Amniotic epithelial cell (primary cell): Measurements from ENCODE around the gene MET.

Experiments used
- DNase-seq: peaks from one replicate; pipeline ENCODE4 v3.0.0-alpha.2; 2010; ENCODE audit warnings: low read depth

The MET gene

DNA sequence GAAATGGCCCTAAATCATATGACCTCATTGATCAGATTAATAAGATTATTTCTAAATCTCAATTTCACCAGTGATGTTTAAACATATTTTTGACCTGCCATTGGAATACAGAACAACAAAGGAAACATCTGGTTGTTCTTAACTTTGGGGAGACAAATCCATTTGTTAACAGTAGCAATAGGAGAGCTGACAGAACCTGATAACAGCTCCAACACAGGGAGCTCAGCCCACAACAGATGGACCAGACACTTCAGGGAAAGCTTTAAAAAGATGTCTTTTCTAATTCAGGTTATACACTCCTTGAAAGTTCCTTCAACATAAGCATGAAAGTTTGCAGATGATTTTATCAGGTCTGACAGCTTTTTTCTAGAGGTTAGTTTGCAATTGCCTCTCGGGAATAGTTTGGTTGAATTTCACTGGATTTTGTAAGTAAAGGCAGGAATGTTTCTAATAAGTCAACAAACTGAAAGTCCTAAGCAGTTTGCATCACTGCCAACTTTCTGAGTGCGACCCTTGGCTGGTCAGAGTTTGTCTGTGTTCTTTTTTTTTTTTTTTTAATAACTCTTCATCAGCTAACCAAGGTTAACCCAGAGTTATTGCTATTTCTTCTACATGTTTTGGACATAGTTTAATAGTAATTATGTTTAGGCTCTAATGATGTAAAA lies 6.5 kb upstream of the MET start:
- no peak for DNase-seq

DNA sequence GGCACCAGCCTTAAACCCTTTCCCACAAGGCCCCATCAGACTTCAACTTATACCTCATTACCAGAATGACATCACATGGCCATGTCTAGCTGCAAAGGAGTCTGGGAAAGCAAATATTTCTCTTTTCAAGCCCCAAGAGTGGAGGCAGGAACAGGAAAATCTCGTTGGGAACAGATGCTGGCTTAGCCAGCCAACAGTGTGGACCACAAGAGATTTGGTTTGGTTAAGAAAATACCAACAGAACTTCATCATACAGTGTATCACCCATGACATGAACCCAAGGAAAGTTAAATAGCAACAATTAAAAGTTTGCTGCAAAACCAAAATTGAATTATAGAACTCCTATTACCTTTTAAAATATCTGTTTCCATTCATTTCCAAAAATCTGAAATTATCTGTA lies 2.2 kb upstream of the MET start:
- DNase-seq: peak; percentile 11

DNA sequence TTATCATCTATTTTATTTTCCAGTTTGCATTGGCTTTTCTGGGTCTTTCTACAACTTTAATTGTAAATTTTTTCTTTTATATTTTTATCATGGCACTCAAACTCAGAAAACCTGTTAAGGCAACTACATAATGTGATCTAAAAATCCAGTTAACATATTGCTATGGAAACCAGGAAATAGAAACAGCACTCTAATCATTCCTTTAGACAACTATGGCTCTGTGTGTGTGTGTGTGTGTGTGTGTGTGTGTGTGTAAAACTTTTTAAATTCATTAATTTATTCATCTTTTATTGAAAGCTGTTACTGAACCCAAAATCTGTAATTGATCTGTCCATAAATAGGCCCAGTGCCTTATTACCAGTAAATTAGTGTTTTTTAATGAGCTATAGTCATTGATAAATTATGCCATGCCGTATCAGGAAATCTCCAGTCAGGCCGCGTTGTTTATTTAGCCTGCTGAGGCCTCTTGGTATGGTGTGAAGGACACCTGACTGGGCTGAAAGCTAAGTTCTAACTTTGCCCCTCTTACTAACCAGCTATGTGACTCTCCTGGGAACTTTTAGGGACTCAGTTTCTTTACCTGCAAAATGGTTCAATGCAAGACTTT lies 1.5 kb upstream of the MET start:
- DNase-seq: no peak

- no peak for DNase-seq
Measured at GRCh38 chr7:116671111-116671510, 885 bp upstream of the MET start.

GRCh38 chr7:116672596-116673456 lies 830 bp downstream of the MET start:
- peak; percentile 23 for DNase-seq

DNA sequence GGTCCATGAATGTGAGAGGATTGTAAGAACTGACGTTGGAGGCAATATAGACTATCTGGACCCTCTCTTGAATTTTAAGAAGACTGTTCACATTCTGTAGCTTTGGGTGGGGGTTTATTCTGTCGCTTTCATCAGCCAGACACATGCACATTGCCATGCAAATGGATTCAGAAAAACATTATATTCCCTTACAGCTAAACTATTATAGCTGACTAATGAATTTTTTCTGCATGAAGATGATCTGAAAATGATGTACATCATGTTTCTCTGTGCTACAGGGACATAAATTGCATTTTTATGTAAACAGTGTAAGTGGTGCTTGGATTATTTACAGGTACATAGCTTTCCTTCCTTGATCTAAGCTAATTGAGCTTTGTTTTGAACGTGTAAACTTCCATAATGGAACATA lies 1.5 kb downstream of the MET start:
- no peak for DNase-seq

- DNase-seq: no peak
Measured at GRCh38 chr7:116674508-116675173, 2.6 kb downstream of the MET start.

- DNase-seq: no peak
Measured at GRCh38 chr7:116675812-116676355, 3.9 kb downstream of the MET start.

DNA sequence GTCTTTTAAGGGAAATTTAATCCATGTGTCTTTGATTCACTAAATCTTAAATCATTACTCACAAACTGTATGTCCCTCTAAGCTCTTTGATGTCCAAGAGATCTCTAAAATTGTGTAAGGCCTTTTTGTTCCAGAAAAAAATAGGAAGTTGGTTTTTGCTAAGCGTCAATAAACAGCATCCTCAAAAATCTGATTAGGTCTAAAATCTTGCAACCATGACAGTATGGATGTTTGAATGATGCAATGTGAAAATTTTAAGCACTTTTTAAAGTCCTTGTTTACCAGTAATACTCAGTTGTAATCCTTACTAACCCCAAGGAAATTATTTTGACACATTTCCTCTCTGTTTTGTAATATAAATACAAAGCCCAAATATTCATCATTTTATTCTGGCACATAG lies 6.8 kb downstream of the MET start:
- DNase-seq: no peak

- no peak for DNase-seq
Measured at GRCh38 chr7:116679500-116679899, 7.5 kb downstream of the MET start.

GRCh38 chr7:116683786-116684185 lies 11.8 kb downstream of the MET start:
- DNase-seq: no peak

DNA sequence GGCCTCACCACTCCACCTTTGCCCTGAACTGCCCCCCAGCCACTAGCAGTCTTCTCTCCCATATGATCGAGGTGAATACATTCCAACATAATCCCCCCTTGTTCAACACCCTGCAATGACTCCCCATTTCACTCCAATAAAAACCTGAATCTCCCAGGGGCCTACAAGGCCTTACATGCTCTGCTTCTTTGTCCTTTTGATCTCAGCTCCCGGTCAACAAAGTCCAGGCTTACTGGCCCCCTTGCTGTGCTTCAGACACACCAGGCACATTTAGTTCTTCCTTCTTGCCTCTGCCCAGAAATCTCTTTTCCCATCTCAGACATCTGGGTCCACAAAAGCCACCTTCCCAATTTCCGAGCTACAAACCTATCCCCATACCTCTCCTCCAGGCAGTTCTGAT lies 14.0 kb downstream of the MET start:
- no peak for DNase-seq

- DNase-seq: no peak
Measured at GRCh38 chr7:116686812-116687419, 14.9 kb downstream of the MET start.

DNA sequence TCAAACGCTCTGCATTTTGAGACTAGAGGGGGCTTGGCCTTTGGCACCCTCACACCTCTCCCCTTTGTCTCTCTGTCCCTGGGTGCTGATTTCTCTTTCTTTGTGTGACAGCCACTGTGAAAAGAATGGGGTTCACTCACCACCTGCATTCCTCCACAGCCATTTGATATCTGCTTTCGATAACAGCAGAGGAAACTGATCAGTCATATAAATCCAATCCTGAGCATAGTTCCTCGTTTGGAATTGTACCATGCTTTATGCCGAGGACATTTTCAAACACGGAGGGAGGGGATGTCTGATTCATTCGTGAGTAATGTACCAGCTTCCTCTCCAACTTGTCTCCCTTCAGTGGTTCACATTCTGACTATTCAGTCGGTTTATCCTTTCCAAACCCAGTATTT lies 15.8 kb downstream of the MET start:
- DNase-seq: peak; percentile 70

GRCh38 chr7:116689790-116690259 lies 17.8 kb downstream of the MET start:
- no peak for DNase-seq

GRCh38 chr7:116691664-116692063 lies 19.7 kb downstream of the MET start:
- peak; percentile 88 for DNase-seq

DNA sequence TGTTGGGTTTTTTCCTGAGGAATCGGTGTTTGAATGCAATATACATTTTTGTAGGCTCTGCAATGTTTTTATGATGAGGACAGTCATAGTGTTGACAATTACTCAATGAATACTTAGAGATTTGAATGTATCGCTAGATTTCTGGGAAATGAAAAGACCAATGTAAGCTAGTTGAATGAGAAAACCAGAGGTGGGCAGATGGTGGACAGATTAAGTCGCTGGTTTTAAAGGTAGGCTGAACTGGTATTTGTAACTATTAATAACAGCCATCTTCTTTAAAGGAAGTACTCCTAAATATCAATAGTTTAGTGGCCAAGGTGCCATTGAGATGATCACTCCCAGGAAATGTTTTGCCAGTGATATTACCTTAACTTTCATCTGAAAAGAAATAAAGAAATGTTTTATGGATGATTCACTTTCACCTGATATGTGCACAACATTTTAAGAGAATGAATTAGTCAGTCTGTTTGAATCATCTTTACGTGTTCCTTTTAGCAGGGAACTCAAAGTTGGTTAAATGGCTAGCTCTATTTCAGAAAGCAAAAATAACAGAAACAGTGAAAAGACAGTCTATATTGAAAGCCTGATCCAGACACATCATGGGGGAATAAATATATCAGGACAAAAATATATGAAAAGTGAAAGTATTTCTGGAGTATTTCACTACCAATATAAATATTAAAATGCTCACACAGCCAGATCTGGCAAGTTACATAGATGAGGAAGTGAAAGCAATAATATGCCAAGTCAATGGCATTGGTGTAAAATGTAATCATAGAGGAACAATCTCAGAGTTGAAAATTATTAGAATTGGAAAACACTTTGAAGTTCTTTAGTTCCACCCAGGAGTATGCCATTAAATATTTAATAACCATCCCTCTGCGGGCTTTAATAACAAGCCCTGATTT lies 20.7 kb downstream of the MET start:
- peak; percentile 45 for DNase-seq

DNA sequence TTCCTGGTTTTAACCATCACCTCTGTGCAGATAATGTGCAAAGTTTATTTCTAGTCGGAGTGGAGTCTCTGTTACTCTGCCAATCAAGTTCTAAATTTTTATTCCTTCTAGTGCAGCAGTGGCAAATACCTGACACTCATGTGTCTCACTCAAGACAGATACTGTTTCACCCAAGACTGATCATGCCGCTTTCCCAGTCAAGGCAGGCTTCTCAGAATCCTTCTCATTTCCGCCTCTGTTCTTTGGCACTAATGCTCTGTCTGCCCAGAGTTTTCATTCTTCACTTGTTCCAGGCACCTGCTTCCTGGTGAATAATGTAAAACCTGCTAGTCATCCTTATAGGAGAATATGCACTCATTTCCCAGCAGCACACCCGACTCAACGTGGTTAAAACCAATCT lies 24.7 kb downstream of the MET start:
- no peak for DNase-seq

DNA sequence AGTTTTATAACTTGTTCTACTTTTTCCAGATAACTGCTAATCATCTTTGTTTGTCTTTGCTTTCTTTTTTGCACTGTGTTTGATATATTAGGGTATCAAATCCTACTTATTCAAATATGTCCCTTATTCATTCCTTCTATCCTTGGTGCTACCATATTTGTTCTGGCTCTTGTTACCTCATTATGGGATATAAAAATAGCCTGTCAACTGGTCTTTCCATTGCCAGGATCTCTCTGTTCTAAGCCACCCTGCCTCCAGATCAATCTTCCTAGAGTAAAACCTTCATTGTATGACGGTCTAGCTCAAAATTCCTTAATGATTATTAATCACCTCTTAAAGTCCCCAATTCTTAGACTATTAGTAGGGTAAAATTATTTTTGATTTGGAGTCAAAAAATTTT lies 25.2 kb downstream of the MET start:
- DNase-seq: no peak

DNA sequence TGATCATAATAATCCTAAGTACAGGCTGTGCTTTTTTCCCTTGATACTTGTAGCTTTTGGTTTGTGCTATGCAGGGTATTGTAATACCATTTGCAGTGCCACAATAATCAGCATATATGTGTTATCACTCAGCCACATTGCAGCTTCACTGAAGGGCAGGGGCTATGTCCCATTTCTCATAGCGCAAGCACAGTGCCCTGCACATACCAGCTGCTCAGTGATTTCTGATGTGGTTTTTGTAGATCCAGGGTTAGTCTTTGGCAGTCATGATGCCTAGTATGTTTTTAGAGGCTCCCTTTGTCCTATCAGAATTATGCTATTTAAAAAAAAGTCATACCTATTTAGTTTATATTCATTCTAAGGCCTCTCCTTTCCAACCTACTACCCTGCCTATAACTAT lies 25.8 kb downstream of the MET start:
- DNase-seq: no peak

DNA sequence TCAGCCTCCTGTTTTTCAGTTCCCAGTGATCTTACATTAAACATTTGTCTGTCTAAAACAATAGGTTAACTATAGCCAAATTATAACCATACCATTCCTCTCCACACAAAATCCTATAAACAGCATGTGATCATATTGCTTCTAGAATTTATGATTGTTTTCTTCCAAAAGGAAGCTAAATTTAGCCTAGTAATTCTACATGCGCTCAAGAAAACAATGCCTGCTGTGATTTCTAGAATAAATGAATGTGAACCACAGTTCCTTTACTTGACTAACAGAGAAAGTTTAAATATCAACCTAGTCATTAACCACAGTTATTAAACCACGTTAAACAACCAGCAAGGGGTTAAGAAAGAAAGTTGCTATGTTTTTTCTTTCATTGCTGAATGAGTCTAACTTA lies 26.4 kb downstream of the MET start:
- DNase-seq: no peak
